GM18517 (cell line): ENCODE data around the gene BICD2.
"Not testable (repeated sequence)": the region's sequence is repeated elsewhere in the genome, so short reads cannot be mapped to it uniquely, and the experiment has no call there.

Experiments used
- ATAC-seq: cut with Tn5 transposase; IDR thresholded peaks from one replicate; pipeline ENCODE4 v1.9.1; 2021; ENCODE audit warnings: mild to moderate bottlenecking, moderate library complexity; ENCODE audit not compliant: unreplicated experiment

The BICD2 gene

DNA sequence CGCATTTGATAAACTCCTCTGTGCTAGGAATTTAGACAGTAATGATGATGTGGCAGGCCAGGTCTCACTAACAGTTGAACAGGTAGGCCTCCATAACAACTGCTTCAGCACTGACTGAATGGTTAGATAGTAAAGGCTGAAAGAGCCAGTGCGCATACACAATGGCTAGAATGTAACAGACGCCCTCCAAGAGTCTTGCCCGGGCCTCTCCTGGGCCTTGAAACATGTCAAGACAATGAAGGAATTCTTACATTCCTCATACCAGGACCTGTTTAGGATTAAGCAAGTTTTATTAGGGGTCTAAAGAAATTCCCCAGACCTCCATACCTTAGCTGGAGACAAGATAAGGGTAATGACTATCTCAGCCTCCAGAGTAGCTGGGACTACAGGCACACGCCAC is 6.7 kb upstream of the BICD2 start:
- no peak for ATAC-seq

DNA sequence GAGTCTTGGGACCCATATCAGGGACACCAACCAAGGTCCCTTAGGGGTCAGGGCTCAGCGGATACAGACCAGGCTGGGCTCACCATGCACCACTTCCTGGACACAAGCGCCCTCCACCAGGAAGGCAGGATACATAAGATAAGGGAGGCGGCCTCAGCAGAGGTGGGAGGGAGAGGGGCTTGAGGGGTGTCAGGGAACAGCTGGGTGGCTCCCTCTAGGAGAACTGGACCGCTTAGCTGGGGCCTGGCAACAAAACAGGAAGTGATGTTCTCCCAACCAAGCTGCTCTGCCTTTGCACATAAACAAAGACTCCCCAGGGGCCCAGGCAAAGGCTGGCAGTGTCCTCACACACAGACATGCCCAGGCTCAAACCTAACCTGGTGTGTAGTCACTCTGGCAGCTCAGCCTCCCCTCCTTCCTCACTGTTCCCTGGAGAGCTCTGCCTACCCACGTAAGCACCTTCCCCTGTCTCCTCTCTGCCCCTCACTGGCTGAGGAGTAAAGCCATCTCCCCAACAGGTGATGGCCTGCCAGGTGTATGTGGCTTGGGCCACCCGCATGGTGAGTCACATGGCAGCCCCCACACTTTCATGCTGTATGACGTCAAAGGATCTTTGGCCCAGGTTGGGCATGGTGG is 5.8 kb upstream of the BICD2 start:
- no peak for ATAC-seq

DNA sequence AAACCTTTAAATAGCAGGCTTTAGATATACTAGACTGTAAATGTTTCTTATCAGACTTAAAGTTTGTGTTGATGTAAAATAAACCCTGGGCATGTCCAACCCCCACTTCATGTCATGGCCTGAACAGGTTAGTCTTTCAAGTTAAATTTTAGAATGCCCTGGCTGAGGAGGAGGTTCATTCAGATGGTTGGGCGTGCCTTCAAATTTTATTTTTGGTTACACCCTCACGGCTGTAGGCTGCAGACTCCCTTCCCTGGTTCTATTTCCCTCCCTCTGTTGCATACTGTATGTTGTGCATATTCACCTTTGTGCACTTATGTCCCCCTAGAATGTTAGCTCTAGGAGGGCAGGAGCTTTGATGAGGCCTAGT is 5.3 kb upstream of the BICD2 start:
- ATAC-seq, result no peak

DNA sequence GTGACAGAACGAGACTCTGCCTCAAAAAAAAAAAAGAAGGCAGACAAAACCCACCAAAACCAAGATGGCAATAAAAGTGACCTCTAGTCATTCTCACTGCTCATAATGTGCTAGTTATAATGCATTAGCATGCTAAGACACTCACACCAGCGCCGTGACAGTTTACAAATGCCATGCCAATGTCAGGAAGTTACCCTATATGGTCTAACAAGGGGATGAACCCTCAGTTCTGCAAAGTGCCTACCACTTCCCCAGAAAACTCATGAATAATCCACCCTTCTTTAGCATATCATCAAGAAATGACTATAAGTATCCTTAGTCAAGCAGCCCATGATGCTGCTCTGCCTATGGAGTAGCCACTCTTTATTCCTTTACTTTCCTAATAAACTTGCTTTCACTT is 4.7 kb upstream of the BICD2 start:
- no peak for ATAC-seq

DNA sequence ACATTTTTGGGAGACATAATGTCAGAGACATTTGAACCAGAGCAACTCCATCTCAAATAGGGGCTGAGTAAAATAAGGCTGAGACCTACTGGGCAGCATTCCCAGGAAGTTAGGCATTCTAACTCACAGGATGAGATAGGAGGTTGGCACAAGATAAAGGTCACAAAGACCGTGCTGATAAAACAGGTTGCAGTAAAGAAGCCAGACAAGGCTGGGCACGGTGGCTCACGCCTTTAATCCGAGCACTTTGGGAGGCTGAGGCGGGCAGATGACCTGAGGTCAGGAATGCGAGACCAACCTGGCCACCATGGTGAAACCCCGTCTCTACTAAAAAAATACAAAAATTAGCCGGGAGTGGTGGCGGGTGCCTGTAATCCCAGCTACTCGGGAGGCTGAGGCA is 4.2 kb upstream of the BICD2 start:
- not testable (repeated sequence) for ATAC-seq

DNA sequence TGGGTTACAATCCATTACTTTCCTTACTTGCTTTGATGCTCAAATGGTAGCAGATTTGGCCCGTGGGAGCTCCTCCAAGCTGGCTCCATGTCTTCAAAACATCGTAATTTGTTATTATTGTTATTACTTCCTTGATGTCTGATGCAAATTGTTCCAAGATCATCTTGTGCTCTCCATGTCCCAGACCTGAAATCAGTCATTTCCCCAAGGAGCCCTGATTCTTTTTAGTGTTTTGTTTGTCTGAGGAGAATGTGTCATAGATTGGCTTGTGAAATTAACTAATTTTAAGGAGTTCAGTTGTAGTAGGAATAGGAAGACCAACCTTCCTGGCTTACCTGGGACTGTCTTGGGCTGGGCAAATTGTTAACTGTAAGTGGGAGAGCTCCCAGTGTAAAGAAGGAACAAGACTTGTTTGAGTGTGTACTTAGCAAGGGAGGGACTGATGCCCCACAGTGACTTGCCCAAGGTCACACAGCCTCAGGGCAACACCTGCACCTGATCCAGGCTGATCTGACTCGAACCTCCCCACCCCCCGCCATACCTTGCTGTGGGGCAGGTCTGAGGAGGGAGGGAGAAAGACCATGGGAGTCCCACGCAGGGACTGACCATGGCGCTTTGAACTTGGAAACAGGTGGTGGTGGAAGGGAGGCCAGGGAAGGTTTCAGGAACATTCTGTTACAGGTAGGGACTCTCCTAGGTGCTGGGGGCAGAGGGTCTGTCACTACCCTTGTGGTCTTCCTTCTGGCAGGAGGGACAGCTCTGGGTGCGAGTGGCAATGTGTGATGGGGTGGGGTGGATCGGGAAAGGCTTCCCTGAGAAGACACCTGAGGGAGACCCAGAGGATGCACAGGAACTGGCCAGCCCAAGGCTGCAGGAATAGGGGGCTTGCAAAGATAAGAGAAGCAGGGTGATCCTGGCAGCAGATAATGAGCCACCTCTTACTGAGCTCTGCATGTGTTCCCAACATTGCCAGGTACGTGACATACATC is 2.7 kb upstream of the BICD2 start:
- no peak for ATAC-seq

DNA sequence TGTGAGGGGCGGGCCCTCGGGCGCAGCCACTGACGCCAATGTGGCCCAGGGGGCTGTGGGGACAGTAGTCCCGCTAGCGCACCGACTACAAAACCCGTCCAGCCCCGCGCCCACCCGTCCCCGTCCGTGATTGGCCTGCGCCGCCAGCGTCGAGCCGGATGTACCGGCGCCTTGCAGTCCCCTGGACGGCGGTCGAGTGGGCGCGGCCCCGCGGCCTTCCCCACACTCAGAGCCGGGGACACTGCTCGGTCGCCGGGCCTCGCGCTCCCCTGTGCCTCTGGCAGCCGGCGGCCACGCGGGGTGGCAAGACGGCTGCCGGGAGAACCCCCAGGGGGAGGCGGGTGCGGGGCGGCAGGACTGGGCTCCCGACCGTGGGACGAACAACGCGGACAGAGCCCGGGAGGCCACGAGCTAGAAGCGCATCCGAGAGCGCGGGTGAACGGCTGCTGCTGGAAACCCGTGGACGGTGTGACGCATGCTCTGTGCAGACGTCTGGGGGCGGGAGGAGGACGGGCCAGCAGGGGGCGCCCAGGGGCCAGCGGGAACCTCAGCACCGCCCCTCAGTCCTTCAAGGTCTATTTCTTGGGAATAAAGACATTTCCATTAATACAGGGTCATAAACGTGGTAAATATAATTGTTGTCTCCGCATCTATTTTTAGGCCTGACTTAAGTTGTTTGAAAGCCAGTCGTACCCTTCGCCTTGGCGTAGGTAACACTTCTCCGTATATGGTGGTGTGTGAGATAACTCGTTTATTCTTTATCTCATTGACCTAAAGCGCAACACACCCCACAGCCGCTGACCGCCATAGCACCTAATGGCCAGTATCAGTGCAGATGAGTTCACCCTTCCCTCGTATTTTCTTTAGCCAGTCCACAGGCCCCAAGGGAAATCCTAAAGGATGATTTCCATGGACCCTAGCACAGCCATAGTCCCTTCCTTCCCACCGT is 629 bp upstream of the BICD2 start:
- ATAC-seq, result peak; percentile 64

DNA sequence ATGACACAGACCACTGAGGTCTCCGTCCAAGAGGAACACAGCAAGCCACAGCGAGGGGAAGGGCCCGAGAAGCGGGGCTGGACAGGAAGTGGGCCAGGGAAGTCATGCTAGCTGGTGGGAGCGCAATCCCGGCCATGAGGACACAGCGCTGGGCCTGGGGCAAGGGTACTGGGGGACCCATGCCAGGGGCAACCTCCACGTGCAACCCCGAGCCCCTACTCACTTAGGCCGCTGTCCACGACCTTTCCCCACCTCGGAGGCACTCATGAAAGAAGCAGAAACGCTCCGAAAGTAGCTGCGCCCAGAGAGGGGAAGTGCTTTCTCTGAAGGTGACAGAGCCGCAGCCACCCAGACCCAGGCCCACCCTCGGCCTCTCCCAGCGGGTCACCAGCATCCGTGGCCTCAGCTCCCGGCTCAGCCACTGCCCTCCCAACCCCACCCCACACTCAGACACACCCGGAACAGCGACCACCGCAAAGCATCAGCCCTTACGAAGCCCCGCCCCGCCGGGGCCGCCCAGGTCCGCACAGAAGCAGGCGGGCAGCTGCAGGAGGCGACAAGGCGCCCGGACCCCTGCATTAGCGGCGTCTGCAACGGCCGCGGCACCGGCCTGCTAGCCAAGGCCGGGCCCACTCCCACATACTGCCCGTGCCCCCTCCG is 782 bp downstream of the BICD2 start:
- ATAC-seq, result no peak

DNA sequence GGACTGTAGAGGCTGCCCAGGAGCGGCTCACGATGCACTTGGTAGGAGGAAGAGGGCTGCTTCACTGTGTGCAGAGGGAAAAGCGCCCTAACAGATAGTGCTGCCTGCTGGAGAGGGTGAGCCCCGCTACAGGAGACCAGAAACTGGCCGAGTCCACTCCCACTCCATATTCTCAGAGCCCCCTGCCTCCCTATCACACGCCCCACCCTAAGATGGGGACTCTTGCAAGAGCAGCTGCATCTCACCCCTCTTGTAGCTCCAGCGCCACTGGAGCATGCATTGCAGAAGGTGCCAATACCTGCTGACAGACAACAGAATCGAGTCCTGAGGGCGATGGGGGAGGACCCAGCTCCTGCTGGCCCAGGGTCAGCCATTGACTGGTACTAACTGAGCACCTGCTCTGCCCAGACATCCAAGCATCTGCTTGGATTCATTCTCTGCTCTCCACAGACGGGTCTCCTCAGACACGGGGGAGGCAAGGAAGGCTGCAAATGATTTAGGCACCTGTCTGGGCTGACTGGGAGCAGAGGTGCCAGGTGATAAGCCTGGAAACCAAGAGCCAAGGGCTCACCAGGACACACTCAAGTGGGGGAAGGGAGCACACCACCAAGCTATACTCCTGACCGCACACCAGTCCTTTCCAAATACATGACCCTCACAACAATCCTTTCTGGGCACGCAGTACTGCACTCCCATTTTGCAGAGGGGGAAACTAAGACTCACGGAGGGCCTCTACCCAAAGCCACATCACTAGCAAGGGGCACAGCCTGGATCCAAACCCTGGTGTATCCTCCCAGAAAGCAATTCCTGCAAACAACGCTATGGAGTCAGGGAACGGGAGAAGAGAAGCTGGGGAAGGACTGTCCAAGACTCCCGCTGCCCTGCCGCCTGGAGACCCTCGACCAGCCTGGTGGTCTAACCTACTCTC is 1.6 kb downstream of the BICD2 start:
- no peak for ATAC-seq

DNA sequence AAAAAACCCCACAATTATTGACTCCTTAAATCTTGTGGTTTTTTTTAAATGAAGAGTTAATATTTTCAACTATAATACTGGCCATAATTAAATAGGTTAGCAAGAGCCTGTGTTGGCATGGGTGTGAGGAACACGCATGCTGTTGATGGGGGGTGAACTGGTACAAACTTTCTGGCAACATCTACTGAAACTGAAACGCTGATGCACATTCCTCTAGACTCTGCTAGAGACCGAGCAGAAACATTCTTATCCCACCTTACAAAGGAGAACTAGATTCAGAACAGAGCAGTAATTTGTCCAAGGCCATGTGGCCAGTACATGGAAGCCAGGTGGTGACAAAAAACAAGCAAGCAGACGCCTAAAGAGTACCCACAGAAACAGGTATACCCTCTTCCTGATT is 2.4 kb downstream of the BICD2 start:
- ATAC-seq, result no peak

DNA sequence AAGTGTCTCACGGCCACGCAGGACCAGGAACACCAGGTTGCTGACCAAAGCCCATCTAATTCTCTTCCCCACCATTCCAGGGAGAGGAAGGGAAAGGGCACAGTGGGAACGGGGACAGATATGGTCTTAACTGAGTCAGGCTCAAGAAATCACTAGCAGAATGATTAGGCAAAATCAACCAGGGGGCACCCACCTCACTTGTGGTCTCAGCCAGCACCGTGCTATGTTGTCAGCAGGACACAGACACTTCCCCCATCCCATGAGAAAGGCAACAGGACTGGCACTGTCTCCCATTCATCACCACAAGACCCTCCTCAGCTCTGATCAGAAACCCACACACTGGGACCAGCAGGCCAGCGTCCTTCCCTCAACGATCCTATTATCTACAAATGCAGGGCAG is 2.9 kb downstream of the BICD2 start:
- no peak for ATAC-seq

DNA sequence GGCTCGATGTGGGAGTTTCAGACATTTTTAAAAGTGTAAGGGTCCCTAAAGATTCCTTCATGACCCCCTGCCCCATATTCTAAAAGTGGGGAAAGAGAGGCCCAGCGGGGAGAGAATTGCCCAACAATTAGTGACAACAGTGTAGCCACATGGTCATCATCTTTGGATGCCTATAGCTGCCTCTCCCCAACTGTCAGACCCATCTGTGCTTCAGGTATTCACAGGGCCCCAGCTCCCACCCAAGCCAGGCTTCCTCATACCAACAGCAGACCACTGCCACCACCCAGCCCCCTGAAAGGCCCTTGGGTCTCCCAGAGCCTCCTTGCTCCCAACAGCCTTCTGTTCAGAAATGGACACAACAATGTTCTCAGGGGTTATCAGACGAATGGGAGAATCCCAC is 4.1 kb downstream of the BICD2 start:
- ATAC-seq, result no peak

DNA sequence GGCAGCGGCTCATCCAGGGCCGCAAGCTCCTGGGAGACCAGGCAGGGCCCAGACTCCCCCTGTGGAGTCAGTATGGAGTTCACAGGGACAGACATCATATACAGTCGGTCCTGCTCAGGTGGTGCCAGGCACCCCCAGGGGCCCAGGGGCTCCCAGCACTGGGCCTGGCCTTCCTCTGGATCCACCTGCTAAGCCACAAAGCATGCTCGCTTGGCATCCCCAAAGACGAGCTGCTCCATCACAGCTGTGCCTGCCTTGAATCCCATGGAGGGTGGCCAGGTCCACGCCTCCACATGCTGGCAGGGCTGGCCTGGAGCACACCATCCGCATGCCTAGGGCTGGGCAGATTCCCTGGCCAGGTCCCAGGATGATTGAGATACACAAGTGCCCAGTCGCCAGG is 4.6 kb downstream of the BICD2 start:
- ATAC-seq, result no peak

DNA sequence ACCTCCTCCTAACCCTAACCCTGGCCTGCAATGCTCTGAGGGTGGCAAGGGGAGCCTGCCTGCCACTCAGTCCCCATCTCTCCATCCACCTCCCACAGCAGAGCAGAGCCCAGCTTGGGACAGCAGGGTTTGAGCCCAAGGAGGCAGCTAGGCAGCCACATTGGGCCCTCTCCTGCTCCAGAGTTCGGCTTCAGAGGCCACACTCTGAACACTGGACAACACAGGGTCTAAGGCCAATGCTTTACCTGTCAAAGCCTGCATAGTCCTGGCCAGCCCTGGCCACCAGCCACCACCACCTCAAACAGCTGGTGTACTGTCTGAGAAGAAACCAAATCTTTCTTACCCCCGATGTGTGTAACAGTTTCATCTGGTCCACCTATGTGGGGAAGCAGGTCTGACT is 5.2 kb downstream of the BICD2 start:
- no peak for ATAC-seq

DNA sequence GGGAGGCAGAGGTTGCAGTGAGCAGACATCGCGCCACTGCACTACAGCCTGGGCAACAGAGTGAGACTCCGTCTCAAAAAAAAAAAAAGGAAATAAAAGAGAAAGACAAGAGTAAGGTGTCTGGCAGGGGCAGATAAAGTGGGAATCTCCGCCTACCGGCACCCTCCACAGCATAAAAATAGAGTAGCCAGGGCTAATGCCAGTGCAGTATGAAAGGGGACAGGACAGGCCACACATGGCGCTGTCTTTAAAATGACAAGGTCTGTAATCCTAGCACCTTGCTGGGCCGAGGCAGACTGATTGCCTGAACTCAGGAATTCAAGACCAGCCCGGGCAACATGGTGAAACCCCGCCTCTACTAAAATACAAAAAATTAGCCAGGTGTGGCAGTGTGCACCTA is 7.8 kb downstream of the BICD2 start:
- ATAC-seq, result no peak

DNA sequence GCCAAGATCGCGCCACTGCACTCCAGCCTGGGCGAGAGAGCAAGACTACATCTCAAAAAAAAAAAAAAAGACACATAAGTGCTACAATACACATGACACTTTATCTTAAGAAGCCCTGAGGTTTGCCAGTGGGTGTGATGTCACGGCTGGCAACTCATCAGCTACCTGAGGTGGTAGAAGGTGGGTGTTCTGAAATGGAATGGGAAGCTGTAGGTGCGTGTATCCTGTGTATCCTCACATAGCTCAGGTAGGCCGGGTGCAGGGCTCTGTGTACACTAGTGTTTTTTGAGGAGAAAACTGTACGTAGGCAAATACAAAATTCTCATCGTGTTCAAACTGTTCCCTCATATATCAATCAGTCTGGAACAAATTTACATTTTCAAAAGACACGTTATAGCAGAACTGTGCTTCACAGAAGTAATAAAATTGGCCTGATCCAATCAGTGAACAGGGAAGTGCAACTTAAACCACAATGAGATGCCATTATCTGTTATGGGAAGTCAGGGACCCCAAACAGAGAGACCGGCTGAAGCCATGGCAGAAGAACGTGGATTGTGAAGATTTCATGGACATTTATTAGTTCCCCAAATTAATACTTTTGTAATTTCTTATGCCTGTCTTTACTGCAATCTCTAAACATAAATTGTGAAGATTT is 10.4 kb downstream of the BICD2 start:
- no peak for ATAC-seq

DNA sequence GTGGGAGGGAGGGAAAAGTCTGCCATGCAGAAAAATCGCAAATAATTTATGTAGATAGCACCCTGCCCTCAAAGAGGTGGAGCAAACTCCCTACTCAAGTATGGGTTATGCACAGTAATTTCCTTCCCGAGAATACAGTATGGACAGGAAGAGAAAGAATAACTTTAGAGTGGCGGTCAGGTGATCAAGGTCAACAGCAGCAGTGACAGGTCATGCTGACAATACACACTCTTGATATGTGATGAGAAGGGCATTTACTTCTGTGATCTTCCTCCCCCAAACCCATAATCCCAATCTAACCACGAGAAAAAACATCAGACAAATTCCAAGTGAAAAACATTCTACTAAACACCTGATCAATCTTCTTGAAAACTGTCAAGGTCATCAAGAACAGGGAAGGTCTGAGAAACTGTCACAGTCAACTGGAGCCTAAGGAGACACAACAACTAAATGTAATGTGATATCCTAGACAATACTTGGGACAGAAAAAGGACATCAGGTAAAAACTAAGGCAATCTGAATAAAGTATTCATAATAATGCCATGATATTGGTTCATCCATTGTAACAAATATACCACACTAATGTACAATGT is 11.7 kb downstream of the BICD2 start:
- ATAC-seq, result no peak

DNA sequence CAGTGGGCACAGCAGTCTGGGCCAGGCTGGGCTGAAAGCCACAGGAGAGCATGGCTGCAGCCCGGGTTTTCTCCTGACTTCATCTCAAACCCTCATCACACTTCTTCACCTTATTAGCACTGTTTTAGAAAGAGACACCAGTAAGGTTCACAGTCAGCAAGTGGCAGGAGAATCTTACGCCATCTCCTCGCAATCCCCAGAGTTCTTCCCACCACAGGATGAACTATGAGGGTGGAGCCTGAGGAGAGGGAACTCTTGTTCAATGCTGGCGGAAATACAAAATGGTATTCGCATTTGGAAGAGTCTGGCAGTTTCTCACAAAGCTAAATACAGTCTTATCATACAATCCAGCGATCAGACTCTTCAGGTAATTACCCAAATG is 14.7 kb downstream of the BICD2 start:
- no peak for ATAC-seq
